GM19324 (cell line): ENCODE results near the gene ACADSB.

Experiments
- ATAC-seq: cut with Tn5 transposase; IDR thresholded peaks from one replicate; pipeline ENCODE4 v1.9.1; 2021; ENCODE audit warnings: mild to moderate bottlenecking, moderate library complexity; ENCODE audit not compliant: unreplicated experiment, low FRiP score

ACADSB gene

DNA sequence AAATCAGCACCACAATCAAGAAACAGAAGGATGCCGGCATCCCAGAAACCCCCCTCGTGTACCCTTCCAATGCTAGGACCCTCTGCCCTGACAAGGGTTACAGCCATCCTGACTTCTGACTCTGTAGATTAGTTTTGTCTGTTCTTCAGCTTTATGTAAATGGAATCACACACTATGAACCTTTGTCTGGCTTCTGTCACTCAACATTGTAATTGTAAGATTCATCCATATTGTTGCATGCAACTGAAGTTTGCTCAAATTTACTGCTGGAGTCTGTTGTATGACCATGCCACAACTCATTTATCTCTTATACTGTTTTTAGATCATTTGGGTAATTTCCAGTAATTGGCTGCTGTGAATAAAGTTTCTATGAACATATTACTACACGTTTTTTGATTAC lies 8.7 kb upstream of the ACADSB start:
- no peak for ATAC-seq

DNA sequence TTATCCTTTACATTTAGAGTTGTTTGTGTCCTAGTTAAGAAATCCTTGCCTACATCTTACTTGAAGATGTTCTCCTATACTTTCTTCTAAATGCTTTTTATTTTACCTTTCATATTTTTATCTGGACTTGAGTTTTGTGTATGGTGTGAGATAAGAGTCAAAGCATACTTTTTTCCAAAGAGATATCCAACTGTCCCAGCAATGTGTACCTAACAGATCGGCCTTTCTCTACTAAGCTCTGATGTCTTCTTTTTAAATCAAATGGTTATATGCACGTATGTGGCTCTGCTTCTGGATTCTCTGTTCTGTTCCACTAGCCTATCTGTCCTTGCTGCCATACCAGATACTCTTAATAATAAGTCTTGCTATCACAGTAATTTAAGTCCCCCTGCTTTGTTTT lies 7.4 kb upstream of the ACADSB start:
- ATAC-seq: no peak

- no peak for ATAC-seq
Measured at GRCh38 chr10:123004298-123004697, 4.5 kb upstream of the ACADSB start.

DNA sequence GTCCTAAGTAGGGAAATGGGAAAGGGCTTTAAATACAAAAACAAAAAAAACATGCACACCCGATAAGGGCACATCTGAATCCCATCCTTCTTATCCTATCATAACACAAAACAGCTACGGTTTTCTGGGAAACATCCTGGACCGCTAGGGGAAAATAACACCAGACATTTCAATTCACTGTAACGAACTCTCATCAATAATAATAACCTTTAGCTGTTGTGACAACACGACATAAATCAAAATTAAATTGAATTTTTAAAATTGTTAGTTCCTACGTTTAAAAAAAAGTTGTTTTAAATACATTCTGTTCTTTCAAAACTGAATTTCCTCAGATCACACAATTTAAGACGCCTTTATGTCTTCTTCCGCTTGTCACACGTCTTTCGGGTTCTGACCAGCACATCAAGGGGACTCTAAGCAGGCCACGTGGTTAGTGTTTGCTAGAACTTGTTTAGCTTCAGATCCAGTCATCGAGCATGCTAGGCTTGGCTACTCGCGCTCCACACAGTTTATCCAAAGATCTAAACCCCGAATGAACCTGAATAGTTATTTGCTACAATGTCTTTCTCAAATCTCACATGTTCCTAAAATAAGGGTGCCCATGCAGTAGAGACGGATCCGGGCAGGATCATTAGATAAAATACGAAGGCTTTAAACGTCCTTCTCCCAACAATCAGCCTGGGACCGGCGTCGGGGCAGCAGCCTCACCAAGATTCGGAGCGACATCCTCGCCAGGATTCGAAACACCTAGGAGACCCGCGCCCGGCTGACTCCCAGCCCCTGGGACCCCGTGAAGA lies 1.1 kb upstream of the ACADSB start:
- peak; percentile 31 for ATAC-seq

- peak; percentile 41 for ATAC-seq
Measured at GRCh38 chr10:123009105-123009820, 457 bp downstream of the ACADSB start.

GRCh38 chr10:123011987-123012386 lies 3.2 kb downstream of the ACADSB start:
- ATAC-seq: no peak

- no peak for ATAC-seq
Measured at GRCh38 chr10:123013456-123014419, 4.9 kb downstream of the ACADSB start.

GRCh38 chr10:123014772-123015171 lies 6.0 kb downstream of the ACADSB start:
- no peak for ATAC-seq

DNA sequence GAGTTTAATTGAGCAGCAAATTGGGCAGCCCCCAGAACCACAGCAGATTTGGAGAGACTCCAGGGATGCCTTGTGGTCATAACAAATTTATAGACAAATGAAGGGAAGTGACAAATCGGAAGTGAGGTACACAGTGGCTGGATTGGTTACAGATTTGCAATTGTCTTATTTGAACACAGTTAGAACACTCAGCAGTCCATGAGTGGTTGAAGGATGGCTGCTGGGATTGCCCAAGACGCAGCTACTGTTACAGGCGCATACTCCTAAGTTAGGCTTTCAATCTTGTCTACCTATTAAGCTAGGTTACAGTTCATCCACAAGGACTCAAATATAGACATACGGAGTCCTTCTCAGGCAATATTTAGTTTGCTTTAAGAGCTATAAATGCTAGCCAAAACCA lies 7.4 kb downstream of the ACADSB start:
- no peak for ATAC-seq

DNA sequence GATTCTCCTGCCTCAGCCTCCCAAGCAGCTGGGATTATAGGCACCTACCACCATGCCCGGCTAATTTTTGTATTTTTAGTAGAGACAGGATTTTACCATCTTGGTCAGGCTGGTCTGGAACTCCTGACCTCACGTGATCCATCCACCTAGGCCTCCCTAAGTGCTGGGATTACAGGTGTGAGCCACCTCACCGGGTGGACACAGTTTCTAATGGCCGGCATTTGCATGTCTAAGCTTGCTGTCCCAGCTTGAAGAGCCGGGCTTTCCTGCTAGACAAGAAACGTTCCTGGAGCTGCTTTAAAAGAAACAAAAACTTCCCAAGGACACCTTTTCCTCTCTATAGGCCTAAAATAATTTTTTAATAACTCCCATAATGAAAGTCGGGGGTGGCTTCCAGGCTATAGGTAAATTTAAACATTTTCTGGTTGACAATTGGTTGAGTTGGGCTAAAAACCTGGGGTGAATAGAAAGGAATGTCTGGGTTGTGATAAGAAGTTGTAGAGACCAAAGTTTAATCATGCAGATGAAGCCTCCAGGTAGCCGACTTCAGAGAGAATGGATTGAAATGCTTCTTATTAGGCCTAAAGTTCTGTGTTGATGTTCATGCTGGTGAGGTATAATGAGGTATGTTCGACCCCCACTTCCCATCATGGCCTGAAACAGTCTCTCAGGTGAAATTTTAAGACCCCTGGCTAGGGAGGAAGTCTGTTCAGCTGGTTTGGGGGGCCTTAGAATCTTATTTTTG lies 8.8 kb downstream of the ACADSB start:
- no peak for ATAC-seq

DNA sequence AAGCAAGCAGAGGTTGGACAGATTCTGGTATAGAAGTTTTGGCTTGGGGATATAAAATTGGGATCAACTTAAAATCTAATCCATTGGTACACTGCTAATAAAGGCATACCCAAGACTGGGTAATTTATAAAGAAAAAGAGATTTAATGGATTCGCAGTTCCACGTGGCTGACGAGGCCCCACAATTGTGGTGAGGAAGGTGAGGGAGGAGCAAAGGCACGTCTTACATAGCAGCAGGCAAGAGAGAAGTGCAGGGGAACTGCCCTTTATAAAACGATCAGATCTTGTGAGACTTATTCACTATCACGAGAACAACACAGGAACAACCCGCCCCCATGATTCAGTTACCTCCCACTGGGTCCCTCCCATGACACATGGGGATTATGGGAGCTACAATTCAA lies 9.7 kb downstream of the ACADSB start:
- ATAC-seq: no peak

- ATAC-seq: no peak
Measured at GRCh38 chr10:123019264-123019663, 10.5 kb downstream of the ACADSB start.

GRCh38 chr10:123019941-123020703 lies 11.3 kb downstream of the ACADSB start:
- ATAC-seq: no peak

- ATAC-seq: no peak
Measured at GRCh38 chr10:123021517-123021916, 12.7 kb downstream of the ACADSB start.

DNA sequence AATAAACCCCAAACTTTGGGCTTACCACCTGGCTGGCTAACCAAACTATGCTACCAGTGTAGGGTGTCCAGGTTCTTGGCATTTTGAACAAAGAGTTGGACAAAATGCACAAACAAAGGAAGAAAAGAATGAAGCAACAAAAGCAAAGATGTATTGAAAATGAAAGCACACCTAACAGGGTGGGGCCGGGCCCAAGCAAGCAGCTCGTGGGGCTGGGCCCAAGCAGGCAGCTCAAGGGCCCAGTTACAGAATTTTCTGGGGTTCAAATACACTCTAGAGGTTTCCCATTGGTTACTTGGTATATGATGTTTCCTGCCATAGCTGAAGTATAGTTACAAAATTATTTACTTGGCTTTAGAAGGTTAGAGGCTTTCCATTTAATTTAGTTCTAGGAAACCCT lies 15.7 kb downstream of the ACADSB start:
- no peak for ATAC-seq

- ATAC-seq: no peak
Measured at GRCh38 chr10:123026302-123026701, 17.5 kb downstream of the ACADSB start.

- no peak for ATAC-seq
Measured at GRCh38 chr10:123027861-123028260, 19.1 kb downstream of the ACADSB start.

DNA sequence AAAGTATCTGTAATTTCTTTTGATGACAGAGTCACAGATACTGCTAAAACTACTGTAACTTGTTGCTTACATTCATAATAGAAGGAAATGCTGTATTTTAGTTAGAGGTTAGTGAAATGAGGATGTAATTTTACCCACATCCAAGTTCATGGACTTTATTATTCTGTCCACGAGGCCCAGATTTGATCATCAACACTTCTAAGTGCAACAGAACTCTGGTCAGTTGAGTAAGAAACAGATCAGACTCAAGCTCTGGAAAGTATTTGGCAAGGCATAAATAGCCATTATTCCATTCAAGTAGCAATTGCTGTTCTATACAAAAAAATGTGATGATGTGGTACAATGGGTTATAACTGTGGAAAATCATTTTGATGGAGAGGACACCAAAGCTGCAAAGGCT lies 22.3 kb downstream of the ACADSB start:
- no peak for ATAC-seq

GRCh38 chr10:123034332-123034731 lies 25.5 kb downstream of the ACADSB start:
- no peak for ATAC-seq
